GM18511 (cell line): ENCODE measurements around the gene USP3.
"Not testable (repeated sequence)": the region's sequence is repeated elsewhere in the genome, so short reads cannot be mapped to it uniquely, and the experiment has no call there.

Experiments
- ATAC-seq: cut with Tn5 transposase; IDR thresholded peaks from one replicate; pipeline ENCODE4 v1.9.1; 2021; ENCODE audit warnings: mild to moderate bottlenecking, moderate library complexity; ENCODE audit not compliant: unreplicated experiment

USP3 gene

GRCh38 chr15:63509955-63510940 is 5.9 kb downstream of the USP3 start:
- ATAC-seq = no peak

GRCh38 chr15:63512148-63512547 is 7.8 kb downstream of the USP3 start:
- no peak for ATAC-seq

GRCh38 chr15:63513271-63513670 is 8.9 kb downstream of the USP3 start:
- no peak for ATAC-seq

- no peak for ATAC-seq
Observed at GRCh38 chr15:63513728-63514127, 9.3 kb downstream of the USP3 start.

- no peak for ATAC-seq
Observed at GRCh38 chr15:63514531-63514943, 10.1 kb downstream of the USP3 start.

GRCh38 chr15:63517202-63517601 is 12.8 kb downstream of the USP3 start:
- no peak for ATAC-seq

- ATAC-seq = no peak
Observed at GRCh38 chr15:63517628-63518027, 13.2 kb downstream of the USP3 start.

GRCh38 chr15:63519041-63519440 is 14.6 kb downstream of the USP3 start:
- ATAC-seq = no peak

- no peak for ATAC-seq
Observed at GRCh38 chr15:63519548-63520178, 15.3 kb downstream of the USP3 start.

GRCh38 chr15:63520462-63520861 is 16.1 kb downstream of the USP3 start:
- ATAC-seq = not testable (repeated sequence)

GRCh38 chr15:63522225-63522578 is 17.8 kb downstream of the USP3 start:
- ATAC-seq = no peak

- no peak for ATAC-seq
Observed at GRCh38 chr15:63523306-63523990, 19.1 kb downstream of the USP3 start.

GRCh38 chr15:63524316-63525015 is 20.1 kb downstream of the USP3 start:
- no peak for ATAC-seq

GRCh38 chr15:63526401-63526800 is 22.0 kb downstream of the USP3 start:
- ATAC-seq = no peak

GRCh38 chr15:63528138-63528659 is 23.8 kb downstream of the USP3 start:
- no peak for ATAC-seq

- ATAC-seq = no peak
Observed at GRCh38 chr15:63530235-63530634, 25.8 kb downstream of the USP3 start.

- no peak for ATAC-seq
Observed at GRCh38 chr15:63530752-63531299, 26.4 kb downstream of the USP3 start.

GRCh38 chr15:63531586-63531985 is 27.2 kb downstream of the USP3 start:
- ATAC-seq = no peak

- ATAC-seq = no peak
Observed at GRCh38 chr15:63532307-63532744, 27.9 kb downstream of the USP3 start.

- not testable (repeated sequence) for ATAC-seq
Observed at GRCh38 chr15:63534888-63535287, 30.5 kb downstream of the USP3 start.
